SHP77 (cell line): ENCODE measurements around the gene OCA2.

Experiments
- DNase-seq, 2 experiments: peaks; one replicate each; lab custom pipeline; 2025; lab: John Stamatoyannopoulos, UW

The OCA2 gene

GRCh38 chr15:28079313-28079969, 19.7 kb downstream of the OCA2 start:
- DNase-seq, result no peak

DNA sequence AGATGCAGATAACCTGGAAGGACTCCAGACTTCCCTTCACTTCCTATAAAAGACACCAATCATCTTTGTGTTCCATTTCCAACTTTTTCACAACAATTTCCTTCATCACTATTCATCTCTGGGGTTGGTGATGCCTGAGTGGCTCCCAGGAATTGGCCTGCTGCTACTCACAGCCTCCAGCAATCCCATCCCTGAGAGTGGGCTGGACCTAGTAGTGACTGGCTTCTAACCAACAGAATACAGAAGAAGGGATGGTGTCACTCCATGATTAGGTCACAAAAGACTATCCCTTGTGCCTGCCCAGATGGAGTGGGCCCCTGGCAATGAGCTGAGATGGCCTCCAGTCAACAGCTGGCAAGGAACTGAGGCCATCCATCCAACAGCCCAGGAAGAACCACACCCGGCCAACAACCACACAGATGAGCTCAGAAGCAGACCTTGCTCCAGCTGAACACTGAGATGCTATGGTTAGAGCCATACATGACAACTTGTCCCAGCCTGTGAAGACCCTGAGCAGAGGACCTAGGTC, 20.9 kb downstream of the OCA2 start:
- no peak for DNase-seq

GRCh38 chr15:28075573-28075972, 23.5 kb downstream of the OCA2 start:
- DNase-seq, result no peak

- DNase-seq, result no peak
These were observed 30.2 kb downstream of the OCA2 start for GRCh38 chr15:28068930-28069329.

- DNase-seq, result no peak
These were observed 32.9 kb downstream of the OCA2 start for GRCh38 chr15:28066231-28066630.

- DNase-seq, result no peak
These were observed 39.1 kb downstream of the OCA2 start for GRCh38 chr15:28060005-28060404.

DNA sequence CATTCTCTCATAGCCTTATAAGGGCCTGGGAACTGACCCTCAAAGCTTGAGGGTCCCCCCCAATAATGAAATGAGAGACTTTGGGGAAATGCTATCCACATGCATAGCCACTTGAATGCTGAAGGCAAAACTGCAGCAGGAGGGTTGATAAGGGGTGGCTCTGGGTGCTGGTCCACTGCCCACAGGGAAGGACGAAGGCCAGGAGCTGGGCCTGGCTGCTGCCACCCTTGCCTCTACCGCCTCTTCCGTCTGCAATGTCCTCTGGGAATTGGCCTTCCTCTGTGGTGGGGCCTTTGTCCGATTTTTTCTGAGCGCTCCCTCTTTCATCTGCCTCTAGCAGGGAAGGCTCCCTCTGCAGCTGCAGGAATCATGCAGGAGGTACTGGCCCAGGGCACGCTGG, 41.0 kb downstream of the OCA2 start:
- no peak for DNase-seq

DNA sequence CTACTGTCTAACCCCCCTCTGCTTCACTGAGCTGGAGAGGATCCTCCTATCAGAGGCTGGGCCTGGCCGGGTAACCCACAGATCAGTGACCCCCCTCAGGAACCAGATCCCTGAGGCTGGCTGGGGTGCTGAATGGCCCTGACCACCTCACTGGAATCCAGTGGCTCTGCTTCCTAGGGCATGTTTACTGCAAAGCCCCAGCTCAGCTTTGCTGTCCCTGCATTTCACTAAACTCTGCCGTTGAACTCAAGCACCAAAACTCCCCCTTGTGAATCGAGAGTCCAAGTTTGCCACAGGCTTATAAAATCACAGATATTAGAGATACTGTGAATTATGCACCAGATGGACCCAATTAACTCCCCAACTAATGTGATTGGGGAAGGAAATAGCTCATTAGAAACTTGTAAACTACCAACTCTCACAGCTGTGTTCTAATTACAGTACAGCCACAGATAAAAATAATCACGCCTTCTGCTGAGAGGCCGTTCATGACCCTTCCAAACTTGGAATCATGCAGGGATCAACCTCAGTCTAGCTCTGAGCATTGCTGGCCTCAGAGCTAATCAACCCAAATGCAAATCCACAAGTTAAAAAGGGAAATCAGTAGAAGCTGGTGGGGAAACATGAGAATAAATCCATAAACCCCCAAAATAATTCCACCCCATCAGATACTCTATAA, 47.0 kb downstream of the OCA2 start:
- no peak for DNase-seq

- DNase-seq, result no peak
These were observed 49.5 kb downstream of the OCA2 start for GRCh38 chr15:28049581-28049980.

- no peak for DNase-seq
These were observed 51.8 kb downstream of the OCA2 start for GRCh38 chr15:28047277-28047676.

GRCh38 chr15:28044121-28044672, 54.9 kb downstream of the OCA2 start:
- no peak for DNase-seq

DNA sequence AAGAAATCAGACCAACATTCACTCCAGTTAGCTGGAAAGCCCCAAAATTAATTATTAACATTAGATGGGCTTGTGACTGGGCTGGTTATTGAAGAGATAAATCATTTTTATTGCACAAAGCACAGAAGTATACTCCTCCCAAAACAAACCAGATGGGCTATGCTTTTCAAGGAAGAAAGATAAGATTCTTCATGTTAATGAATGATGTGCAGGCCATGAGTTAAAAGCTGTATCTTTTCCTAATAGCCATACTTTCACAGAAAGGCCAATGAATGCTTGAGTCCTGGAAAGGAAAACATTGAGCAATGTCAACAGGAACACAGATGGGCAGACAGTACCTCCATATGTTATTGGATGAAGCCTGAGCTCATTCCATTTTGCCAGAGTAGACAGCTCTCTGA, 55.4 kb downstream of the OCA2 start:
- no peak for DNase-seq

GRCh38 chr15:28037969-28038590, 61.0 kb downstream of the OCA2 start:
- DNase-seq, result no peak

- DNase-seq, result no peak
These were observed 65.7 kb downstream of the OCA2 start for GRCh38 chr15:28033443-28033842.

- no peak for DNase-seq
These were observed 68.3 kb downstream of the OCA2 start for GRCh38 chr15:28030801-28031200.

GRCh38 chr15:28027714-28028076, 71.4 kb downstream of the OCA2 start:
- no peak for DNase-seq

GRCh38 chr15:28026764-28027713, 72.1 kb downstream of the OCA2 start:
- no peak for DNase-seq

- no peak for DNase-seq
These were observed 72.9 kb downstream of the OCA2 start for GRCh38 chr15:28026221-28026620.

DNA sequence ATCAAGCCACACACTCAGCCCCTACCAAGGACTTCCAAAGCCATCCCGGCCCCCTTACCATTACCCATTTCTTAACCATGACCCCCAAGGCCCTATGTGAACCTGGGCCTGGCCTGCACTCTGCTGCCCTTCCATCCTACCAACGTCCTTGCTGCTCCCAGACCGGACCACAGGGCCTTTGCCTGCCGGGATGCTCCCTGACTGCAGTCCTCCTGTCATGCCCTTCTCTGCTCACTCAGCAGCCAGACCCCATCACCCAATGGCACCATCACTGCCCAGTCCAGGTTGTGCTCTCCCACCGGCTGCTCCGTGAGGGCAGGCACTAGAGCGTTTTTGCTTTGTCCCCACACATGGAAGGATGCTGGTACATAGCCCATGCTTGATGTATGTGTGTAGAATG, 73.7 kb downstream of the OCA2 start:
- no peak for DNase-seq

DNA sequence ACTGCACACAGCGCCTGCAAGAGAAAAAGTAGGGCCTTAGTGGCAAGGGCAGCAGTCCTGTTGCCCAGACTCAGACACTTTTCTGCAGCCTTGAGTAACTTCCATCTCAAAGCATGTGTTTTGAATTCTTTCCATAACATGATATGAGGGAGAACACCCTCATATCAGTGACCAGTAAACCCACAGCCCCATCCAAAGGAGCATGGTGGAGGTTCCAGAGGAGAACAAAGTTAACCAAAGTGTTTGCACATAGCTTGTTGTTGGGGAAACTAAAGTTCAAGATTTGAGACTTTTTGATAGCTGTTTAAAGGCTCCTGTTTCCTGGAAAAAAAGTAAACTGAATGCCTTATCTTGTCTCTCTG, 74.2 kb downstream of the OCA2 start:
- no peak for DNase-seq

DNA sequence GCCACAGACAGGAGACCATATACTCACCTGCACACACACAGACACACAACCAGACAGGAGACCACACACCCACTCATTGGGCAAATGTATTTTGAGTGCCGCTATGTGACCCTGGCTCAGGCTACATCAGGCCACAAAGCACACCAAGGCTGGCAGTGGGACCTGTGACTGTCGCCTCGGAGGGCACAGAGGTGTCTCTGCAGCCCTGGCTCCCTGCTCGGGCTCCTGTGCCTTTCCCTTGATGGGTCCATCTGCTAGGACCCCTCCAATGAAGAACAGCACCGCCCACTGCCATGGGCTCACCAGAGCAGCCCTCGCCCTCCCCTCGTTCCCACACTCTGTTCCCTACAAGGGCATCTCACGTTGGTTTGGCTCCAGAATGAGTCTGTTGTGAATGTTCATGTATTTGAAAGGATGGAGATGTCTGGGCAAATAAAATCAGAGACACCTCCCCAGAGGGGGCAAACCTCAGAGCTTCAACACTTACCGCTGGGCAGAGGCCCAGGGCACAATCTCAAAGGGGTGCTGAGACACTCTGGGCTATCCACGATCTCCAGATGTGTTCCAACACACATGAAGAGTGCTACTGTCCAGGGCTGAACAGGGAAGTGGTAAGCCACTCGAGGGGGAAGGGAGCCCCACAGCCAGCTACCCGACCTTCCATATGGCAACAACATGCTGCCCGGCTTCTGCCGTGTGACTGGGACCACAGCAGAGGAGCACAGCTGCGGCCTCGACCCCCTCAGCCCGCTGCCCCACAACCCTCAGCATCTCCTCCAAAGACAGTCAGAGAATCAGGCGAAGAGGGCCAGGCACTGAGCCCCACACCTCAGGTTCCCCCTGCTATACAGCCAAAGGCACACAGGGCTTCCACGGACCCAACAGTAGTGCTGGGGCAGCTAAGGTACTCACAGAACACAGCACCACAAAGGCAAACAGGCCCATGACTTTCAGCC, 74.9 kb downstream of the OCA2 start:
- no peak for DNase-seq
